ENCODE data around the gene SERPINB1.

SERPINB1 gene

DNA sequence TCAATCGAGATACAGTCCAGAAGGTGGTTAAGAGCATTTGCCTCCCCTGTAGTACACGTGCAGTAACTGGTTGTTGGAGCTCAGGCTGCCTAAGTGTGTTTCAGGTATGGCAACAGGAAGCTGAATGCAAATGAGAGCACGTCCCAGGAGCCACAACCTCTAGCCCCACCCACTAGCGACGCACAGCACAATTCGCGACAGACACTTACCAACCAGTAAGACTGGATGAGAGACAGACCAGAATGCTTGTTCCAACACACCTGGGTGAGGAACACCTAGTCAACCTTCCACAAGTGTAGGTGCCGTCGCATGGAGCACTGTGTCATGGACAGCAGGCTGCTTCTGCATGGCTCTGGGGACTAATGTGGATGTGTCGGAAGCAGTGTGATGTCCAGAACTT, 7.2 kb upstream of the SERPINB1 start:
- no peak for DNase-seq (ENCODE audit: low spot score)

DNA sequence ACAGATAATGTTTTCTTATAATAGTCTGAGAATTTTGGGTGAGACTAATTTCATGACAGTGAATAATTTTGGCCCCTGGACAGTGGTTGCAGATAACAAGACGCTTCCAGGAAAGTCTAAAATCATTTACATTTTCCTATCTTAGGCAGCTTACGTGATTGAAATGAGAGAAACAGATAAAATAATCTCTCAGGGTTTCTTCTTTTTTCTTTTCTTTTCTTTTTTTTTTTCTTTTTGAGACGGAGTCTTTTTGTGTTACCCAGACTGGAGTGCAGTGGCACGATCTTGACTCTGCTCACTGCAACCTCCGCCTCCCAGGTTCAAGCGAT, 4.2 kb upstream of the SERPINB1 start:
- DNase-seq (ENCODE audit: low spot score), result no peak

DNA sequence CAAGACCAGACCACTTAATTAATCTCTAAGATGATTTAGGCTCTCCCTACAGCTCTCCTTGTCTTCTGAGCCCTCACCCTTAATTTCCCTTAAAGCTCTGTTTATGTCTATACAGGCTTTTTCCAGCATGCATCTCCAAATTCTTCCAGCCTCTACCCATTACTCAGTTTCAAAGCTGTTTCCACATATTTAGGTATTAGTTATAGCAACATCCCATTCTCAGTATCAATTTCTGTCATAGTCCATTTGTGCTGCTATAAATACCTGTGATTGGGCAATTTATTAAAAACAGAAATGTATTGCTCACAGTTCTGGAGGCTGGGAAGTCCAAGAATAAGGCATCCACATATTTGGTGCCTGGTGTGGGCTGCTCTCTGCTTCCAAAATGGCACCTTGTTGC, 2.3 kb upstream of the SERPINB1 start:
- DNase-seq (ENCODE audit: low spot score), result no peak

DNA sequence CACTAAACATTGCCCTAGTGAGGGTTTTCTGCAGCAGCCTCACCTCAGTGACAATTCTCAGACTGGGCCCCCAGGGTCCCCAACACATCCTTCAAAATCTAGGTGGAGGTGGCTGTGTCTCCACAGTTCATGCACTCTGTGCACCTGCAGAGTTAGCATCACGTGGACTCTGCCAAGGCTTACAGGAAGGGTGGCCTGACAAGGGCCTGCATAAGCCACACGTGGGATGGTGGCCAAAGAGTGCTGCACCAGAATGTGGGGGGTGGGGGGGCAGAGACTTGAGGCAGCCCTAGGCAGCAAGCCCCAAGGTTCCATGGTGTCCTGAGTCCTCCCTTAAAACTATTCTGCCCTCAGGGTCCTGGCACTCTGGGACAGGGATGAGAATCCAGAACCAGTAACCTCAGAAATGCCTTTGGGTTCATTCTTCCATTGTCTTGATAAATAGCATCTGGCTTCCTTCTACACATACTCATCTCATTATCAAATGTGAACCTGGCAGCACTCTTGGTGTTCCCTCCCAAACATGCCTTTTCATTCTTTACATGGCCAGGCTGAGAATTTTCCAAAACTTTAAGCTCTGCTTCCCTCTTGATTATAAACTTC, 1.6 kb upstream of the SERPINB1 start:
- no peak for DNase-seq (ENCODE audit: low spot score)

DNA sequence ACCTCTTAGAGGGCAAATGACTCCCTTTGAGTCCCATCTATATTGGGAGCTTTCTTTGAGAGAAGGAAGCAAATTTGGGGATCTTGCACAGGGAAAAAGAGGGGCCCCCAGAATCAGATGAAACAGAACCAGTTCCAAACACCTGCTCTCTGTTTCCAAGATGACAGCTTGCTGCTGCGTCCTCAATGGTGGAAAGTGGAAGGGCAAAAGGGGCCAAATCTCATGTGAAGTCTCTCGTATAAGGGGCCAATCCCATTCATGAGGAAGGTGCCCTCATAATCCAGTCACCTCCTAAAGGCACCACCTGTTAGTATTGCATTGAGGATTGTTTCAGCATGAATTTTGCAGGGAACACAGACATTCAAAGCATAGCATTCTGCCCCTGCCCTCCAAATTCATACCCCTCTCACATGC, 483 bp upstream of the SERPINB1 start:
- no peak for DNase-seq (ENCODE audit: low spot score)

DNA sequence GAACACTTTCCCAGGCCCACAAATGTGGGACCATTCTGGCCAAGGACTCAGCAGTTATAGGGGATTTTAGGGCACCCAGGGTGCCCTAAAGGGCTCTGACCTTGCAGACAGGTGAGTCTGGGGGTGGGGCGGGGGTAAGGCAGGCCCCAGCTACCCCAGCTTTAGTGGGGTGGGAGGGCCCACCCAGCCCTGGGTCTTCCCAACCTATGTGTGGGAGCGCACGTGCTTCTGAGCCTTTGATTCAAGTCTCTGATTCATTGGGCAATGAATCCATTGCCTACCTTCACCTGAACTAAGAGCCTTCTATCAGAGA, 958 bp downstream of the SERPINB1 start:
- no peak for DNase-seq (ENCODE audit: low spot score)

DNA sequence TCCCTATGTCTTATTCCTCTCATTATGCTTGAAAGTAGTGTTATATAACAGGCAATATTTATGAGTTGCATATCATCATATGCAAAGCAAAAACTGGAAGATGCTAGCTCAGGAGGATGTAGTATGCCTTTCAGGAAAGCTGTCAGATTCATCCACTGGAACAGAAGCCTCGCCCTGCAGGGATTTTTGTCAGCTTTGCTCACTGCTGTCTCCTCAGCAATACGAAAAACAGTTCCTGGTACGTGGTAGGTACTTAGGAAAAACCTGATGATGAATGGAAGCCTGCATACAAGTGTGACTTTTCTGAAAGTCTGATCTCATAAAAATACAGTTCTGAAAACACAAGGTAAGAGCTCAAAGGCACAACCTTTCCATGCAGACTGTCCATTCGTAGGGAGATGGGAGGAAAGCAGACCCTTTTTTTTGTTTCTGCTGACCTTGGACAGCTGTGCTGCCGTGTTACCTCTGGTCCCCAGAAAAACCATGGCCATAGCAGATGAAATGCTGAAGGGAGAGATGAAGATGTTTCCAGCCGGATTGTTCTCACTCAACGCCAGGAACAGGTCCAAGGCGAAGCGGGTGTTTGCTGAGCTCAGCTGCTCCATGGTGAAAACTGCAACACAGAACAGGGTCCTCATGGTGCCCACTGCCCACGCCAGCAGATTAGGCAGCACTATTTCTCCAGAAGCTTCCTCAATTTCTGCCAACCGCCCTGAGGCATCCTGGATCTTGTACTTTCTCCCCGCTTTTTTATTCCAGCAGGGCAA, 1.5 kb downstream of the SERPINB1 start:
- DNase-seq (ENCODE audit: low spot score), result no peak

DNA sequence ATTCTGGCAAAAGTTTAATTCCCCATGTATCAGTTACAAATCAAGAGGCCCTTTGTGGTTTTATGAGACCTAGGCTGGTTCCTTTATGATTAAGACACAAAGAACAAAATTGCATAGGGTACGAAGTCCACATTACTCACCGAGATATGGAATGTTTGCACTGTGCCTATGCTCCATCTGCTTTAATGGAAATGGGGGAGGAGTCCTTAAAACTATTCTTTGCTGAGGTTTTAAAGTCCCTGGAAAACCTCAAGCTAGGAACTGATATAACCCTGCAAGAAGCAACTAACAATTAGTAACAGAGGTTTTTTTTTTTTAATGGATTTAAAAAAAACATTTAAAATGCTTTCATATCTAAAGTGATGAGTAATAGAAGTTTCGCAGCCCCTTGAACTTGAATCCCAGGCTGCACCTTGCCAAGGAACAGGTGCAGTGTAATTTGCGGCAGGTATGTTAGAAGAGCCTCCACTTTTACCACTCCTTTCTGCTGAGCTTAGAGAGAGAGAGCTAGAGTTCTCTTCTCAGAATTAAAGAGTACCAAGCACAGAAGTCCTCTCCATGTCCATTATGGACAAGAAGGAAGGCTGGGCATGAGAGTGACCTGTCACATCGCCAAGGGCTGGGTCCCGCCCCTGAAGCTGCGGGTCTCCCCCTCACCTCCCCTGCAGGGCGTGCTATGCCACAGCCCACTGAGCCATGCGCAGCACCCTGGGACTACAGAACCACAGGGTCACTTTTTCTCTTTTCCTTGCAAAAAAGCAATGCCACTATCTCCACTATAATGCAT, 2.3 kb downstream of the SERPINB1 start:
- DNase-seq (ENCODE audit: low spot score), result no peak

DNA sequence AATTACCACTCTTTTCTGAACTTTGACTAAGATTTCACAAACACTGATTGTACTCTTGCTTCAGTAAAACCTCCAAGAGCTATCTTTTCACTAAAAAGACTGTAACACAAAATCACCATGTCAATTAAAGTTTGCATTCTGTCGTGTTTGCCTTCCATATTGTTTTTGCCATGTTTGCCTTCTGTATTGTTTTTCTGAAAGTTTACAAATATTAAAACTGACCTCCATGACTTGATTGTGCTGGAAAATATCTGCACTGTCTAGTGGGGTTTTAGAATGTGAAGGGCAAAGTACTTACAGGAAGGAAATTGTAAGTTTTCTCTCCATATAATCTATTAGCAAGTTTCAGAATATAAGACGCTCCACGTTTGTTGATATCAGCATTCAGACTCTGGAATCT, 3.4 kb downstream of the SERPINB1 start:
- DNase-seq (ENCODE audit: low spot score), result no peak

DNA sequence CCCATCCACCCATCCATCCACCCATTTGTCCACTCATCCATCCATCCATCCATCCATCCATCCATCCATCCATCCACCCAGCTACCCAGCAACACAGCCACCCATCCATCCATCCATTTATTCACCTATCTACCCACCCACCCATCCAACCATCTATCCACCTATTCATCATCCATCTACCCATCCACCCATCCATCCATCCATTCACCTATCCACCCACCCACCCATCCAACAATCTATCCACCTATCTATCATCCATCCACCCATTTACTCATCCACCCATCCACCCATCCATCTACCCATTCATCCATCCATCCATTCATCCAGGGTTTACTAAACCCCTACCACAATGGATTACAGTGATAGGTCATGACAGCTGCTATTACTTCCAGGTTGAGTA, 7.4 kb downstream of the SERPINB1 start:
- no peak for DNase-seq (ENCODE audit: low spot score)

DNA sequence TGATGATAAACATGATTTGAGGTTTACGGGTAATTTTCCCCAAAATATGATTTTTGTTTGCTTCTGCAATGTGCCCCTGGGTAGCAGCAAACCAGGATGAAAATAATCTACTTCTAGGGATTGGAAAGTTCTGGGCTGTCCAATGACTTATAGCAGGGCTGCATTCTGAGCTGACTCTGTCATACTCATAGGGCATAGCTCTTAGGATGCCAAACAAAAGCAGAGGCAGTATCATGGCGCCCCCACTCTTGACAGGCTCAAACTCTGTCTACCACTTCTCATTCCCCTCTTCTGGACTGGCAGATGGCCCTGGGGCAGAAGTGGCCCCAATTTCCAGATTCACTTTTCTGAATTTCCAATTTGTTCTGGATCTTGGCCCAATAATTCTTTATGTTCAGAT, 10.3 kb downstream of the SERPINB1 start:
- DNase-seq (ENCODE audit: low spot score), result no peak

DNA sequence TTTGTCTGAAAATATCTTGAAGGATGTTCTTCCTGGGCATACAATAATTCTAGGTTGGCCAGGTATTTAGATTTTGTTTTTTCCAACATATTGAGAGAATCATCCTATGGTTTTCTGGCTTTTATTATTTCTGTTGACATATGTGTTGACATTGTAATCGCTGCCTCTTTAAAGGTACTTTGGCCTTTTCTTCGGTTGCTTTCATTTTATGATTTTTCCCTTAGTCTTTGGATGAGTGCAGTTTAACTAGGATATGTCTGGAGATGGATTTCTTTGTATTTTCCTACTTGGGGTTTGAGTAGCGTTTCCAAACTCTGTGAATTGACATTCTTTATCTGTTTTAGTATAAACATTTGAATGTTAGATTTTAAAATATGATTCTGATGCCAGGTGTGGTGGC, 11.5 kb downstream of the SERPINB1 start:
- DNase-seq (ENCODE audit: low spot score), result no peak

DNA sequence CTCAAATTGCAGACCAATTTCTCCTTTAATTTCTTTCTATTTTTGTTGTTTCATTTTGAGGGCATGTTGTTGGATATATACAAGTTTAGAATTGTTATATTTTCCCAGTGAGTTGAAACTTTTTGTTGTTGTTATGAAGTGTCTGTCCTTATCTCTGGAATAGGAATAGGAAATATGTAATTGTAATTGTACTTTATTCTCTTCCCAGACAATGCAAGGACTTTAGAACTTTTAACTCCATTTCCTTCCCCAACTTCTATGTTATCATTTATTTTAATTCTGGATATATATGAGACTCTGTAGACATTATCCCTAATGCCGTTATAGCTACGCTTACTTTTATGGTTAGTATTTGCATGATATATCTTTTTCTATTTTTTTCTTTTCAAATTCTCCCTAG, 12.4 kb downstream of the SERPINB1 start:
- no peak for DNase-seq (ENCODE audit: low spot score)

DNA sequence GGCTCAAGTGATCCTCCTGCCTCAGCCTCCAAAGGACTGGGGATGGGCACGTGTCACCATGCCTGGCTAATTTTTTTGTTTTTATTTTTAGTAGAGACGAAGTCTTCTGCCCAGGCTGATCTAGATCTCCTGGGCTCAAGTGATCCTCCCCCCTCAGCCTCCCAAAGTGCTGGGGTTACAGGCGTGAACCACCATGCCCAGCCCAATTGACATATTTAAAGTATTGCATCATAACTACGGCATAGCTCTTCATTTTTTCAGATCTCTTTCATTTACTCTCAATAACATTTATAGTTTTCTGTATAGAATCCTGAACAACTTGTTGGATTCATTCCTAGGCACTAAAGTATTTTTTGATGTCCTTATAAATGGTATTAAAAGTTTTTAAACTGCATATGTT, 13.0 kb downstream of the SERPINB1 start:
- DNase-seq (ENCODE audit: low spot score), result no peak

DNA sequence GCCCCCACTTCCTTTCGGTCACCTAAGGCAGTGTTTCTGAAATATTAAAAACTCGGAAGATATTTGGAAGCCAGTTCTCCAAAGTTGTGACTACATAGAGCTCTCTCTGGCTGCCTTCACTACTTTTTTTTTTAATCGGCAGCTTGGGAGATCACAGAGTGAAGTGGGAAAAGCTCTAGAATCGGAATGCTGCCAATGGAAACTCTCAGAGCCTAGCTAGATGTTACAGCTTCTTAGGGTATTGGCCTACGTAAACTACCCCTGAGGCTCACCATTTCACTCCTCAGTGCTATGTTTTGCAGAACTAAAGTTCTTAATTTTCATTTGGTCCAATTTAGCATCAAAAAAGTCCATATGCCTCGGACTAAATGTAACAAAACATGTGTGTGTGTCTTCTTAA, 14.5 kb downstream of the SERPINB1 start:
- DNase-seq (ENCODE audit: low spot score), result no peak

DNA sequence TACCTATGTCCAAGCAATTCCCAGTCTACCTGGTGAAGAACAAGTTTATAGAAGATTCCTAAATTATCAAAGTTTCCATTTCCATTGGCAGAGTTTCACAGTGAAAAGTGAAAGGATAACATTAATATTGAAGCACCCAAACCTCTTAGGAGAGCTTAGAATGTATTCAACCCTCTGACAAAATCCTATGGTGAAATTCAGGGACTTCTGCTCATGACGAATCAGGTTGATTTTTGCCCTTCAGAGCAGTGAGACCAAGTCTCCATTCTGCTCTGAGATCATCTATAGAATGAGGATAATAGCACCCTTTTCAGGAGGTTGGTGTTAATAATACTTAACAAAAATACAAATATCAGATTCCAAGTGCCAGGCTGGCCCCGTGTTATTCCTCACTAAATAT, 15.5 kb downstream of the SERPINB1 start:
- DNase-seq (ENCODE audit: low spot score), result no peak

DNA sequence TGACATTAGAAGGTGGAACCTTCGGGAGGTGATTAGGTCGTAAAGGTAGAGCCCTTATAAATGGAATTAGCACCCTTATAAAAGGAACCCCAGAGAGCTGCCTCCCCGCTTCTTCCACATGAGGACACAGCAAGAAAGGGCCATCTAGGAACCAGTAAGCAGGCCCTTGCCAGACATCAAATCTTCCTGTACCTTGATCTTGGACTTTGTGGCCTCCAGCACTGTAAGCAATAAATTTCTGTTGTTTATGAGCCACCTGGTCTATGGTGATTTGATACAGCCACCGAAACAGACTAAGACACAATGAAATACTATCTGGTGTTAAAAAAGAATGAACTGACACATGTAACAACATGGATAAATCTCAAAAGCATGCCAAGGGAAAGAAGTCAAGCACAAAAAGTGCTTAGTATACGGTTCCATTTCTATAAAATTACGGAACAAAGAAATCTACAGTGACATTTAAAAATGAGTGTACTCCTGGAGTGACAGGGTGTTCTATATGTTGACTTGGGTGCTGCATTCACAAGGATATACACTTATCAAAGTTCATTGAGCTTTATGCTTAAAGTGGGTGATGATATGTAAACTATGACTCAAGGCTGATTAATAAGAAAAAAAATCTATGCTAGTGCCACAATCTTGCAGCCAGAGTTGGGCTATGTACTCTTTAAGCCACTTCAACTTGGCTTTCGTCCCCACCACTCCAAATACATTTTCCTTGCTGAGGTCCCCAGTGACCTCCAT, 18.4 kb downstream of the SERPINB1 start:
- DNase-seq (ENCODE audit: low spot score), result no peak

DNA sequence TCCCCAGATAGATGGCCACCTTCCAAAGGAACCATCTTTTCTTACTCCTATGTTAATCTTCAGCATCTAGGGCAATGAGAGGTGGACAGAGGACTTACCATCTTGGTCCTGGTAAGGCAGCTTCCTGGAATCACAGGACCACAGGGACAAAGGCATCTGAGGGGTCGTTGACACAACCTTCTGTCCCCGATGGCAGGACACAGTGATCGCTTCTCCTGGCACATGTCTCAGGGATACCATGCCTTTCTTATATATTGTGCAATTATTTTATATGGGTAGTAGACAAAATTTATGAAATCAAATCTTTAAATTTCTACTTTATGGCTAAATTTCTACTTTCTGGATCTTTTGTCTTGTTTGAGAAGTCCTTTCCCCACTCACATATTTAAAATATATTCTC, 20.1 kb downstream of the SERPINB1 start:
- no peak for DNase-seq (ENCODE audit: low spot score)

DNA sequence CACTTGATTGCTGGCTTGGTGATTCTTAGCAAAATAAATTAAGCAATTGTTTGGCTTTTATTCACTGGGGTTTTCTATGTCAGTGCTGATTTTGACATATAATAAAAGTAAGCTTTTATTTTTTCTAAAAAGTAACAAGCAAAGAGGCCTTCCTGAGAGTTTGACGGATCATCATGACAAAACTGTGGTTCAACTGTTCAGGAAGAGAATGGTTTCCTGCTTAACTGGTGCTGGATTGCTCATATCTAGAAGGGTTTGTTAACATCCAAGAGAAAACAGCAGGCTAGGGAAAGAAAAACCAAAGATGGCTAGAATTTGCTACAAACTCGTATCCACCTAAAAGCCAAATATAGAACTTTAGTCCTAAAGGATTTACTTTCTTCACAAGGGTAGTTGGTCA, 21.2 kb downstream of the SERPINB1 start:
- DNase-seq (ENCODE audit: low spot score), result no peak

DNA sequence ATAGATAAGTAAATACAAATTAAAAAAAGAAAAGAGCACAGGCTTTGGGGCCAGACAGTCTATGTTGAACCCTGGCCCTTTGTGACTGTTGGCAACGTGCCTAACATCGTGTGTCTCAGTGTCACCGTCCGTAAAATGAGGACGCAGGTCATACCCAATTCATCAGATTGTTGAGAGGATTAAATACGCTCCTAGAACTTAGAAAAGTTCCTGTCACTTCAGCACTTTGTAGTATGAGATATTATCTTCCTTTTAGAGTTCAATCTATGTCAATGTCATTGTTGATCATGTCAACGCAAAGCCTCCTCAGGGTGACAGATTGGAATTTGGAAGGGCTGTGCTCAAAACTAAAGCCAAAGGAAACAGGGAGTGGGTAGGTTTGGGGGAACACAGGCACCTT, 21.7 kb downstream of the SERPINB1 start:
- no peak for DNase-seq (ENCODE audit: low spot score)

DNA sequence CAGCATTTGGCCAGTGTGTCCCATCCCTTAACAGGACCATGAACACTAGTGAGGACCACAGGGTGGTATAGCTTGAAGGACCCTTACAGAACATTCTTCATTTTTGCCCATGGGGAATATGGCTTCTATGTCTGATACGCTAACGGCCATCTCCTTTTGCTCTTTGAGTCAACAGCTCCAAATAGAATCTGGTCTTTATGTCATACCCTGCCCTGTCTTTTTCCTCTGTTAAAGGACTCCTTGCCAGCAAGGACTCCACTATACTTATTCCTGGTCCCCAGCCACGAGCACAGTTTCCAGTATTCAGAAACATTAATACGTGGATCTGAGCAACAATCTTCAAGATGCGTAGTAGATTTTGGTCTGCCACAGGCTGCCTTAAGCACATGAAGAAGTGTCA, 22.5 kb downstream of the SERPINB1 start:
- DNase-seq (ENCODE audit: low spot score), result no peak

DNA sequence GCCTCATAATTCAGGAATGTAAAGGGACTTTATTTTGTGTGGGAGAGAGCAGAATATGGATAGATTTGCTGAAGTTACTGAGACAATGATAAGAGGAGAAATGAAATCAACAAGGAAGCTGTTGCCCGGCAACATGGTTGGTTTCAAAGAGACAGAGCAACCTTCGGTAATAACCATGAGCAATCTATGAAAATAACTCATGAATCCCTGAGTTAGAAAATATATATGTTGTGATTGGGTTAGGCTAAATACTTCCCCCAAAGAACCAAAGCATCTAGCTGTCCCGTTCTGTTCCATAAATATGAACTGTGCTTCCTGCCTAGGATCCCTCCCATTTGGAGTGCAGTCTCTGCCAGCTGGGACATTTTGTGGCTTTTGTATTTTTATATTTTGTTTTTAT, 23.1 kb downstream of the SERPINB1 start:
- no peak for DNase-seq (ENCODE audit: low spot score)

DNA sequence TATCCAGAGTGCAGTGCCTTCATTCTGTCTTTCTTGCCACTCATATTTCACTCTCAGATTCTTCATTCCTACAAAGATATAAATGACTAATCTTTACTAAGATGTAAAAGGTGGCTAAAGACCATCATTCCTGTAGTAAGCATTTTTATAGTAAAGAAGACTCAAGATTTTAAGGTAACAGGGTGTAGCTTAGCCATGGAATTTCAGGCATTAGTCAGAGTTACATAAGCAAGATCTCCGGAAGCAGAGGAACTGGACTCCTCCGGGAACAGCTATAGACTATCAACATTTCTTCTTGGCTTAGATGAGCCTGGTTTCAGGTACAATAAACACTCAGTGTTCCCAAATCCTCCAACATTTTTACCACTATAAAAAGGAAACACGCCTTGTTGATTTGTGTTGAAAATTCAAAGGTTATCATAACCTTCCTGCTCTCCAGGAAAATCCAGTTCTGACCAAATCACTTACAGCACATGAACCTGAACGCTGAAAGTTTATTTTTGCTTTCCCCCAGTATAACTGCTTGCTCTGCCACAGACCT, 23.7 kb downstream of the SERPINB1 start:
- no peak for DNase-seq (ENCODE audit: low spot score)

All from AG08396 (cell line).